ENCODE results near the gene HAPSTR1. TPM values are rescaled to one million over a fixed set of nuclear protein-coding genes. Genes with fewer than 3 reads are reported as not detected.

Gene HAPSTR1
- total RNA-seq, 1 experiment from 2014 or later, result 24.4 TPM

GRCh38 chr16:9079430-9079812 lies 12.0 kb upstream of the HAPSTR1 start:
- TF ChIP-seq EZH2 (IDR thresholded peaks at IDR 0.05; ENCODE audit: low read length, unreplicated experiment), result no peak
- TF ChIP-seq CTCF (conservative IDR thresholded peaks at IDR 0.05; ENCODE audit: low read depth, low read length), result no peak
- TF ChIP-seq EZH2phosphoT487 (IDR thresholded peaks at IDR 0.05; ENCODE audit: borderline replicate concordance, low read length), result no peak
- ATAC-seq, result no peak
- no peaks in the 10 kb centered on the region for H3K9me2 ChIP-seq (replicated peaks; ENCODE audit: low read length)
- intact Hi-C loops (cut with micrococcal nuclease), result loop anchor here (1.0 kb wide), 1 partner anchor 11 kb away; no protein-coding TSS in a partner anchor
- H3K27me3 ChIP-seq (ENCODE audit: low read length), result no peaks in the 10 kb centered on the region
- no peak overlapping the region for H3K27ac ChIP-seq (ENCODE audit: low read length)
- DNase-seq, result no peak
- no peak overlapping the region for H3K4me3 ChIP-seq (ENCODE audit: low read length)
- no peaks in the 10 kb centered on the region for H3K36me3 ChIP-seq (ENCODE audit: low read depth, low read length)
- BruUV-seq (replicated peaks), result no TSS peak
- ChIA-PET POLR2A (ENCODE audit: unreplicated experiment) (interaction anchor here (0.7 kb wide), 1 partner anchor 21 kb away, joined by 3 read pairs; no protein-coding TSS in a partner anchor), CTCF (interaction anchor here (0.7 to 0.8 kb wide), 2 partner anchors 70 to 118 kb away, joined by 3 read pairs; no protein-coding TSS in a partner anchor)
- H3K4me2 ChIP-seq (ENCODE audit: low read length), result no peak overlapping the region
- no peak overlapping the region for H2AFZ ChIP-seq (ENCODE audit: low read length)
- H3K9me3 ChIP-seq (ENCODE audit: low read length), result no peaks in the 10 kb centered on the region
- no peaks in the 10 kb centered on the region for H3F3A ChIP-seq (ENCODE audit: low read length, unreplicated experiment)
- no peak overlapping the region for H3K9ac ChIP-seq (ENCODE audit: low read length)
- peaks cover 21% of the 10 kb centered on the region for H3K4me1 ChIP-seq (ENCODE audit: insufficient read depth, low read length)
- no peaks in the 10 kb centered on the region for H3K79me2 ChIP-seq (ENCODE audit: low read length)
- no peaks in the 10 kb centered on the region for H4K20me1 ChIP-seq (ENCODE audit: low read length)

GRCh38 chr16:9081158-9081557 lies 10.3 kb upstream of the HAPSTR1 start:
- no peaks in the 10 kb centered on the region for H3F3A ChIP-seq (ENCODE audit: low read length, unreplicated experiment)
- no peaks in the 10 kb centered on the region for H4K20me1 ChIP-seq (ENCODE audit: low read length)
- H3K4me3 ChIP-seq (ENCODE audit: low read length), result no peak overlapping the region
- no TSS peak for BruUV-seq (replicated peaks)
- DNase-seq (no peak), ATAC-seq (no peak)
- H3K9me3 ChIP-seq (ENCODE audit: low read length), result no peaks in the 10 kb centered on the region
- TF ChIP-seq CTCF (conservative IDR thresholded peaks at IDR 0.05; ENCODE audit: low read depth, low read length) (no peak), EZH2phosphoT487 (IDR thresholded peaks at IDR 0.05; ENCODE audit: borderline replicate concordance, low read length) (no peak), EZH2 (IDR thresholded peaks at IDR 0.05; ENCODE audit: low read length, unreplicated experiment) (no peak)
- no peaks in the 10 kb centered on the region for H3K27me3 ChIP-seq (ENCODE audit: low read length)
- H3K9ac ChIP-seq (ENCODE audit: low read length), result no peak overlapping the region
- no peak overlapping the region for H3K4me2 ChIP-seq (ENCODE audit: low read length)
- H3K4me1 ChIP-seq (ENCODE audit: insufficient read depth, low read length), result peaks cover 16% of the 10 kb centered on the region
- no peaks in the 10 kb centered on the region for H3K79me2 ChIP-seq (ENCODE audit: low read length)
- intact Hi-C loops (cut with micrococcal nuclease), result no loop called here
- no peaks in the 10 kb centered on the region for H3K9me2 ChIP-seq (replicated peaks; ENCODE audit: low read length)
- no peaks in the 10 kb centered on the region for H3K36me3 ChIP-seq (ENCODE audit: low read depth, low read length)
- CTCF ChIA-PET, result no interaction called here
- POLR2A ChIA-PET (ENCODE audit: unreplicated experiment), result no interaction called here
- no peak overlapping the region for H3K27ac ChIP-seq (ENCODE audit: low read length)
- no peak overlapping the region for H2AFZ ChIP-seq (ENCODE audit: low read length)

GRCh38 chr16:9081843-9082242 lies 9.6 kb upstream of the HAPSTR1 start:
- BruUV-seq (replicated peaks), result no TSS peak

More at GRCh38 chr16:9081843-9082242, 9.6 kb upstream of the HAPSTR1 start:
- Histone ChIP-seq H3K9me3 (ENCODE audit: low read length) (no peaks in the 10 kb centered on the region), H3K9me2 (replicated peaks; ENCODE audit: low read length) (no peaks in the 10 kb centered on the region), H3F3A (ENCODE audit: low read length, unreplicated experiment) (no peaks in the 10 kb centered on the region), H3K27ac (ENCODE audit: low read length) (no peak overlapping the region), H3K79me2 (ENCODE audit: low read length) (no peaks in the 10 kb centered on the region), H4K20me1 (ENCODE audit: low read length) (no peaks in the 10 kb centered on the region), H3K4me2 (ENCODE audit: low read length) (no peak overlapping the region), H3K4me3 (ENCODE audit: low read length) (no peak overlapping the region), H3K27me3 (ENCODE audit: low read length) (no peaks in the 10 kb centered on the region), H3K9ac (ENCODE audit: low read length) (no peak overlapping the region), H3K36me3 (ENCODE audit: low read depth, low read length) (no peaks in the 10 kb centered on the region), H3K4me1 (ENCODE audit: insufficient read depth, low read length) (peaks cover 10% of the 10 kb centered on the region), H2AFZ (ENCODE audit: low read length) (no peak overlapping the region)
- CTCF ChIA-PET, result no interaction called here
- intact Hi-C loops (cut with micrococcal nuclease), result no loop called here
- POLR2A ChIA-PET (ENCODE audit: unreplicated experiment), result interaction anchor here (0.6 kb wide), 1 partner anchor 213 kb away, joined by 3 read pairs; the partner anchor contains the start of gene CARHSP1
- ATAC-seq (no peak), DNase-seq (no peak)
- no peak for TF ChIP-seq CTCF (conservative IDR thresholded peaks at IDR 0.05; ENCODE audit: low read depth, low read length)
- TF ChIP-seq EZH2phosphoT487 (IDR thresholded peaks at IDR 0.05; ENCODE audit: borderline replicate concordance, low read length), result no peak
- TF ChIP-seq EZH2 (IDR thresholded peaks at IDR 0.05; ENCODE audit: low read length, unreplicated experiment), result no peak

All from PC-3 (cell line).